HG03565 (cell line): ENCODE data around the gene ANTXRL.
"Not testable (repeated sequence)": the region's sequence is repeated elsewhere in the genome, so short reads cannot be mapped to it uniquely, and the experiment has no call there.

ENCODE experiments used
- ATAC-seq: cut with Tn5 transposase; IDR thresholded peaks from one replicate; pipeline ENCODE4 v1.9.1; 2021; ENCODE audit warnings: mild to moderate bottlenecking, moderate library complexity; ENCODE audit not compliant: unreplicated experiment

Gene ANTXRL

DNA sequence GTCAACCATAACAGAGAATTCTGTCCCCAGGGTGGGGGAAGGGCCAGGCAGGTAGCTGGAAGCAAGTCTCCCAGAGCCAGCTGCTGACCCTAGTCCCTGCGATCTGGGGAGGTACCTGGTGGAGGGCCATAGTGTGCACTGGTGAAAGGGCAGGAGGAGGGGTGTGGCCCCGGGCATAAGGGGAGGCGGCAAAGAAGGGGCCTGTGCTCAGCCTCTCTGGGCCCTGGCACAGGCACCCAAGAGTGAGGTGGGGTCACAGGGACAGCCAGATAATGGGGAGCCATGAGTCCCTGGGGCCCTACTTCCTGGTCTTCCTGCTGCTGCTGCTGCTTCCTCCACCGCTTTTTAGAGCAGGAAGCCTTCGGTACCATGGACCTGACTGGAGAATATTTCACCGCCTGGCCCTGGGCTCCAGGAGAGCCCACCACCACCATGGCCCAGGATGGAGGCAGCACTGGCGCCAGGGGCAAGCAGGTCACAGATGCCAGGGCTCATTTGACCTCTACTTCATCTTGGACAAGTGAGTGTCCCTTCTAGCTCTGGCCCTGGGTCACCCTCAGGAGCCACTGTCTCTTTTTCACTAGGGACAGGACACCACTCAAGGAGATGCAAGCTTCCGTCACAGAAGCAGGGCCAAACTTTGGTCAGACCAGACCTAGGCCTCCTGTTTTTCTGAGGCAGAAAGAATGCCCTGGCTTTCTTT is at the start of gene ANTXRL:
Gene ANTXRL (plus strand): TSS at position 7 of the 703 bp plus-strand sequence. CDS start 266 bp downstream, at position 273.
- ATAC-seq = no peak

- ATAC-seq = no peak
Measured at GRCh38 chr10:46237815-46238510, 48.8 kb upstream of the ANTXRL start.

GRCh38 chr10:46239247-46239646 is 47.5 kb upstream of the ANTXRL start:
- ATAC-seq = peak; percentile 65

GRCh38 chr10:46239993-46240683 is 46.7 kb upstream of the ANTXRL start:
- ATAC-seq = no peak

DNA sequence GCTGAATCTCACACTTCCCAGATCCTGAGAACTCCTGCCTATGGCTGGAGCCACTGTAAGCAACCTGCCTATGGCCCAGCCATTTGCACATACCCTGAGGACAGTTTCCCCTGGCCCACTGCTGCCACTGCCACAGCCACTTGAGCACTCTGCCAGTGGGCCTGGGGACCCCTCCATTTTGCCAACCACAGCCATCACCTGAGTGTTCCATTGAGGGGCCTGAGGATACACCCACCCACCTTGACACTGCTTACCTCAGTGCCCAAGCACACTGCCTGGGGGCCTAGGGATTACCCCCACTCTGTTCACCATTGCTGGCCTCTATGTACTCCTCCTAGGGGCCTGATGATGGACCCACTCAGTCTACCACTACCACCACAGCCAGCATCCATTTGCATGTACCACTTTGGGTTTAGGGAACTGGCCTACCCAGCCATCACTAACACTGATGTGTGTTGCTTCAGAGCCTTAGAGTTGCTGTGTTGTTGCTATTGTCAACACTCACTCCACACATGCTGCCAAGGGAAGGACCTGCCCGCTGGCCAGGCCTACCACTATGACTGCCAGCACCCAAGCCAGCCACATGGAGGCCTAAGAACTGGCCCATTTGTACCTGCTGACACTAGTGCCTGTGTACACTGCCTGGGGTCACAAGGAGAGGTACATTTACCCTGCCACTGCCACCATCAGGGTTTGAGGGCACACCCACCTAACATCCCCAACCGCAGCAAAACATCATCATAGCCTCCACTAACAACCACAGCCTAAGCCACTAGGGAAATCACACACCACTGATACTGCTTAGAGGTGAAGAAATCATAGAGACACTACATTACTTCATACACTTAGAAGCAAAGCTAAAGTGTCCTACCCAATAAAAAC is 45.9 kb upstream of the ANTXRL start:
- no peak for ATAC-seq

DNA sequence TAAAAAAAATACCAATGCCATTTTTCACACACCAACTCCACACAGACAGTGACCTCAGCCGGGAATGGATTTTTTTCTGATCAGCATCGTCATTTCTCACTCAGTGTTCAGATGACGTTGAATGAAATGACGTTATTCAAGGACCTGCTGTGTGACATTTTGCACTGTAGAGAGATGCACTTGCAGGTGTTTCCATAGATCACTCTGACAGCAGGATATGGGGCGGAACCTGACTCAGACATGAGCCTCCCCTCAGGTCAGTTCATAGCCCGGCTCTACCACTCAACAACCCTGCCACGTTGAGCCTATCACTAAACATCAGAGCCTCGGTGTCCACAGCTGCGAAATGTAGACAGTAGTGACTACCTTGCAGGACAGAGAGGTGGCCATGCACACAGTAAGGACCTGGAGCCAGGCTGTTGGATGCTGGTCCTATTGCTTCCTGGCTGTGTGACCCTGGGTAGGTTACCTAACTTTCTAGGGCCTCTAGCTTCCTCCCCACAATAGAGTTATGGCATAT is 41.4 kb upstream of the ANTXRL start:
- ATAC-seq = no peak

DNA sequence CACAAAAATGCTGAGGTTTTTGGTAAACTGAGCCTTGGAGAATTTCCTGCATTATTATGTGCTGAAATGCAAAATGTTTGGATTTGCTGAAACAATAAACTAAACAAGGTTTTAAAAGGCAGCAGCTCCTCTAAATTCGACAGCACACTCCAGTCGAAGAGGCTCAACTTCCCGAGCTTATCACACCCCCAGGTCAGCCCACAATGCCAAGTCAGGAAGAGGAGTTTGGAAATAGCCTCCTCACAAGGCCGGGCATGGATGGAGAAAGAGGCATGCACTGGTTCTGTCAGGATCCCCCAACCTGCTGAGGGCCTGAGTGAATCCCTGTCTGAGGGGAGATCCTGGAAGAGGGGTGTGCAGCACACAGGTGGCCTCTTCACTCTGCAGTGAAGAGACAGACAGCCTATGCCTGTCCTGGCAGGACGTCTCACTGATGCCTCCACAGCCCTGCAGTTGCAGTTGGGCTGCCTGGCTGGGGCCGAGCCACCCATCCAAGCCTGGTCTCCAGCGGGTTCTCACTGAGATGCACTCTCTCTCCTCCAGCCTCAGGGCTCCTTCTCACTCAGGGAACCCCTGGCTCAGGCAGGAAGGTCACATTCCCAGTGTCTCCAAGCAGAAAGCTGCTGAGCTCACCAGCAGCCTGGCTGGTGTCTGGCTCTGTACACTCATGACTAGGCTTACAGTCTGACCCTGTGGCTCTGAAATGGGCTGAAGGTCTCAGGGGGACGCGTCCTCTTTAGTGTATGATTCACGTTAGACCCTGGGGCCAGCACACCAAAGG is 40.2 kb upstream of the ANTXRL start:
- not testable (repeated sequence) for ATAC-seq

- ATAC-seq = no peak
Measured at GRCh38 chr10:46247181-46247475, 39.7 kb upstream of the ANTXRL start.

- ATAC-seq = no peak
Measured at GRCh38 chr10:46247808-46248569, 38.8 kb upstream of the ANTXRL start.

DNA sequence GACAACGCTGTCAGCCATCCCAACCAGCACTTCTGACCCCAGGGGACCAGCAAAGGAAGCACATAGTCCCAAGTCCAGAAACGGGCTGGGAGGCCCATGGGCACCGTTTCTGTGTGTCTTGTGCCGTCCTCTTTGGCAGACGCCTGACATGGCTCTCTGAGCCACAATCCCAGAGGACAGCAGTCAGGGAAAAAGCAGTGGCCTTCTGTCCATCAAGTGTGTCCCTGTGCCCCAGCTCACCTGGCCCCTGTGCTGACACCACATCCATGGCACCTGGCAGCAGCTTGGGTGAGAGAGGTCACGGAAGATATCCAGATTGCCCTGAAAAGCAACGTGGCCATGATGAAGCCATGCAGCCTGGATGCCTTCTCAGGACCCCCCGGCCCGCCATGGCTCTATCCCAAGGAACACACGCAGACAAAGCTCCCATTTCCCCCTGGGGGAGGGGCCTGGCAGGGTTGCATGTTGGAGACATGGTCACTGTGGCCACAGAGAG is 38.1 kb upstream of the ANTXRL start:
- no peak for ATAC-seq

- not testable (repeated sequence) for ATAC-seq
Measured at GRCh38 chr10:46249617-46250344, 37.0 kb upstream of the ANTXRL start.

DNA sequence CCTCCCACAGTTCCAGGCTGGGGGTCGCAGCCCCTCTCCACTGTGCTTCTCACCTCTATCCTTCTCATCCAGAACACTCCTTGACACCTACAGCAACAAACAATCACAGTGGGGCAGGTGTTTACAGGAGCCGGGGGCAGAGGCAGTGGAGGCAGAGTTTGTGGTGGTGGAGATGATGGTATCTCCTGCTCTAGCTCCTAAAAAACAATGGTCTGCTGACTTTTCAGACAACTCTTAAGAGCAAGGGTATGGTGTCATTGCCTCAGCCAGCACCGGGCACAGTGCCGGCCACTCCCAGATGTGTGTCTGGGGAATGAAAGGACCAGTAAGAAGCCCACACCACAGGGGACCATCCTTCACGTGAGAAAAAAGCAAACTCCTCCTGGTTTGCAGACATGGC is 36.3 kb upstream of the ANTXRL start:
- ATAC-seq = no peak

GRCh38 chr10:46250898-46251856 is 35.6 kb upstream of the ANTXRL start:
- no peak for ATAC-seq

DNA sequence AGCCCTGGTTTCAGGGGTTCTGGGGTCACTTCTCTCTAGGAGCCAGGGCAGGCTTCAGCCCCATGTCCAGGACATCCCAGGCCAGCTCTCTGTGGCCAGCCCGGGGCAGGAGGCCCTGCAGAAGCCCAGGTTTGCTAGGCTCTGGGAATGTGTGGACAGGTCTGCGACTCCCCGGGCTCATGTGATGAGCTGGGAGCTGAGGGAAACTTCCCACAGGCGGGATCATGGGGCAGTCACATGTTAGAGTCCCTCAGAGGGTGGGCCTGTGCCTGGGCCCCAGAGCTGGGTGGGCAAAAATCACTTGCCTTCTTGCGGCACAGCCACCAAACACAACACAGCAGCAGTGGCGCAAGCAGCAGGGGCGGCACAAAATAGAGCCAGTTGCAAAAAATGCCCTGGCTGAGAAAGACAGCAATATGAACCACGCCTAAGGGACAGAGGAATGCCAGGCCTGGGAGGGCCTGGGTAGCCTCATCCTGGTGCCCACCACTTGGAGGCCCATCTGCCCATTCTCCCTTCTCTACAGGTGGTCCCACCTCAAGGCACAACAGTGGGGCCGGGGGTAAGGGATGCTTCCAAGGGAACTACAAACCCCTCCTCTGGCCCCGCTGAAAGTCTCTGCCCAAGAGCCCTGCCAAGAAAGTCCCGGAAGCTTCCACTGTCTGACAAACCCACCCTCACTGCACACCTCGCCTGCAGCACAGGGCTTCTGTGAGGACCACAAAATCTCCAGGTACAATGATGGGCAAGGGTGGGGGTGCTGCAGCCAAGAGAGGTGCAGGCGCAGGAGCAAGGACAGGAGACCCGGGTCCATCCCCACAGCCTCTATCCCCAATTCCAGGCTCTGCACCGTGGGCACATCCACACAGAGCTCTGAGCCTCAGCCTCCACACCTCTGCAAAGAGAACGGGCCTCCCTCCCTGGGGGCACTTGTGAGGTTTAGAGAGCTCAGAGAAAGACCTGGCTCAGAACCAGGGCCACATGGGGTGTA is 34.6 kb upstream of the ANTXRL start:
- ATAC-seq = no peak

- ATAC-seq = no peak
Measured at GRCh38 chr10:46253076-46254006, 33.5 kb upstream of the ANTXRL start.
